IMR-90 (cell line): ENCODE data around the gene FFAR1.

Experiments
- BHLHE40 ChIP-seq: fragments of 150-350 bp; IDR thresholded peaks from 2 replicates; pipeline ENCODE4 v1.6.1; 2016; ENCODE audit warnings: mild to moderate bottlenecking, low read depth, low read length
- CHD1 ChIP-seq: IDR thresholded peaks from 2 replicates; pipeline ENCODE4 v1.6.1; 2012; ENCODE audit warnings: low read depth, low read length, improper control_type of control experiment
- CTCF ChIP-seq: conservative IDR thresholded peaks from 2 replicates; pipeline ENCODE4 v1.5.1; 2012; ENCODE audit warnings: mild to moderate bottlenecking, low read depth, low read length, improper control_type of control experiment
- MAFK ChIP-seq: IDR thresholded peaks from 2 replicates; pipeline ENCODE4 v1.6.1; 2012; ENCODE audit warnings: low read depth, low read length, improper control_type of control experiment
- POLR2A ChIP-seq: IDR thresholded peaks from 2 replicates; pipeline ENCODE4 v1.6.1; 2012; ENCODE audit warnings: mild to moderate bottlenecking, low read depth, low read length
- RAD21 ChIP-seq: IDR thresholded peaks from 2 replicates; pipeline ENCODE4 v1.6.1; 2012; ENCODE audit warnings: low read length, improper control_type of control experiment
- SMC3 ChIP-seq: fragments of 150-350 bp; IDR thresholded peaks from 2 replicates; pipeline ENCODE4 v1.6.1; 2016; ENCODE audit warnings: low read depth, mild to moderate bottlenecking, antibody characterized with exemption, low read length, moderate library complexity
- USF2 ChIP-seq: fragments of 150-350 bp; IDR thresholded peaks from 2 replicates; pipeline ENCODE4 v1.6.1; 2017; ENCODE audit warnings: mild to moderate bottlenecking, antibody characterized with exemption, low read length, low read depth

- TF ChIP-seq BHLHE40 (no peak), POLR2A (no peak), CTCF (no peak), CHD1 (no peak), RAD21 (no peak), USF2 (no peak), SMC3 (no peak), MAFK (no peak)
Observed at GRCh38 chr19:35388277-35389054, 40.8 kb downstream of the FFAR1 start.
